Smooth muscle cell (in vitro differentiated cells): Measurements from ENCODE around the gene STOX2. TPM values are rescaled to one million over a fixed set of nuclear protein-coding genes. Genes with fewer than 3 reads are reported as not detected.
A peak's percentile ranks its signal among the peaks of the same experiment; 100 is the strongest.

Source experiments
- DNase-seq: peaks from one replicate; lab custom pipeline; 2025; ENCODE audit not compliant: unreplicated experiment; lab: John Stamatoyannopoulos, UW
- H2AFZ ChIP-seq: fragments of 200-600 bp; sonication (generic); 2 replicates; pipeline ENCODE4 v1.6.0; 2016; ENCODE audit warnings: antibody characterized with exemption, low read depth, mild to moderate bottlenecking
- H3F3A ChIP-seq: fragments of 200-600 bp; sonication (generic); 2 replicates; pipeline ENCODE4 v1.6.0; 2017; ENCODE audit warnings: antibody characterized with exemption, low read depth
- H3K27ac ChIP-seq: fragments of 200-600 bp; sonication (generic); 2 replicates; pipeline ENCODE4 v1.5.1; 2016; ENCODE audit warnings: low read depth, mild to moderate bottlenecking
- H3K27me3 ChIP-seq: fragments of 200-600 bp; sonication (generic); 2 replicates; pipeline ENCODE4 v1.6.1; 2016; ENCODE audit warnings: low read depth, mild to moderate bottlenecking
- H3K36me3 ChIP-seq: fragments of 200-600 bp; sonication (generic); 2 replicates; pipeline ENCODE4 v1.5.1; 2016; ENCODE audit warnings: low read depth
- H3K4me1 ChIP-seq: fragments of 200-600 bp; sonication (generic); 2 replicates; pipeline ENCODE4 v1.5.1; 2016; ENCODE audit warnings: low read depth
- H3K4me2 ChIP-seq: fragments of 200-600 bp; sonication (generic); 2 replicates; pipeline ENCODE4 v1.6.0; 2016; ENCODE audit warnings: mild to moderate bottlenecking
- H3K4me3 ChIP-seq: fragments of 200-600 bp; sonication (generic); 2 replicates; pipeline ENCODE4 v1.5.1; 2016; ENCODE audit warnings: mild to moderate bottlenecking
- H3K79me2 ChIP-seq: fragments of 200-600 bp; sonication (generic); 2 replicates; pipeline ENCODE4 v1.6.0; 2016; ENCODE audit warnings: low read depth, mild to moderate bottlenecking
- H3K9ac ChIP-seq: fragments of 200-600 bp; sonication (generic); 2 replicates; pipeline ENCODE4 v1.6.0; 2016; ENCODE audit warnings: low read depth
- H3K9me3 ChIP-seq: fragments of 200-600 bp; sonication (generic); replicated peaks from 2 replicates; pipeline ENCODE4 v1.5.1; 2016; ENCODE audit warnings: low read depth
- H4K20me1 ChIP-seq: fragments of 200-600 bp; sonication (generic); 2 replicates; pipeline ENCODE4 v1.6.0; 2016; ENCODE audit warnings: low read depth
- CTCF ChIP-seq: fragments of 200-600 bp; sonication (generic); IDR thresholded peaks from 2 replicates; pipeline ENCODE4 v1.5.1; 2017; ENCODE audit warnings: borderline replicate concordance, mild to moderate bottlenecking, antibody characterized with exemption; ENCODE audit not compliant: insufficient read depth, poor library complexity, severe bottlenecking
- WGBS: methylation state at CpG from one replicate; pipeline ENCODE4 v1.1.7; 2016; ENCODE audit warnings: low lambda C conversion rate; 5-methylcytosine and 5-hydroxymethylcytosine counted together
- polyA plus RNA-seq: library from polyadenylated mRNA; unstranded; fragments of >200 nt; fragmentation: Nextera tagmentation; extraction: Ambion mirVana; gene quantifications from 2 replicates; pipeline ENCODE4 v1.2.1, GENCODE V29; 2016
- total RNA-seq: library from RNA; depleted of rRNA; stranded (reverse); fragments of >200 nt; gene quantifications from 2 replicates; pipeline ENCODE4 v1.2.3, GENCODE V29; 2014

Gene STOX2
- total and polyA plus RNA-seq, 2 experiments from 2014 or later: 1.3 to 4.2 TPM

DNA sequence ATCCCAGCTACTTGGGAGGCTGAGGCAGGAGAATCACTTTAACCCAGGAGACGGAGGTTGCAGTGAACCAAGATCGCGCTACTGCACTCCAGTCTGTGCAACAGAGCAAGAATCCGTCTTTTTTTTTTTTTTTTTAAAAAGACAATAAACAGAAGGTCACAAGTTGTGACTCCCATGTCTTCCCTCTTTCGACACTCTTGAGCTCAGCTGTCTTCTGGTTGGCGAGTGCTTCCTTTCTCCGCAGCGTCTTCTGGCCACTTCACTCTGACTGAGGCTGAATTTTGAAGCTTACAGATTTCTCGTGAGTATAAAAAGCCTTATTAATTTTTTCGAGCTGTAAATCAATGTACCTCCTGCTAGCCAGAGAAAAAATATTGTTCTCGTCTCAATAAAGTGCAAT is 124.9 kb downstream of the STOX2 start:
- no peaks in the 10 kb centered on the region for H4K20me1 ChIP-seq
- WGBS: 83% methylated on average over 11 of the region's 11 CpGs
- H3K9me3 ChIP-seq: no peaks in the 10 kb centered on the region
- H3K4me3 ChIP-seq: no peak overlapping the region
- H3F3A ChIP-seq: no peaks in the 10 kb centered on the region
- H3K79me2 ChIP-seq: no peaks in the 10 kb centered on the region
- no peak overlapping the region for H3K9ac ChIP-seq
- H3K27ac ChIP-seq: no peak overlapping the region
- H3K4me1 ChIP-seq: no peaks in the 10 kb centered on the region
- no peak overlapping the region for H3K4me2 ChIP-seq
- H2AFZ ChIP-seq: no peak overlapping the region
- no peaks in the 10 kb centered on the region for H3K36me3 ChIP-seq
- TF ChIP-seq CTCF: no peak
- DNase-seq: no peak
- H3K27me3 ChIP-seq: no peaks in the 10 kb centered on the region

GRCh38 chr4:184030764-184031163 is 125.7 kb downstream of the STOX2 start:
- no peaks in the 10 kb centered on the region for H3K4me1 ChIP-seq
- H3K27me3 ChIP-seq: no peaks in the 10 kb centered on the region
- H3K27ac ChIP-seq: no peak overlapping the region
- WGBS: 83% methylated on average over 1 of the region's 1 CpG
- H4K20me1 ChIP-seq: no peaks in the 10 kb centered on the region
- no peaks in the 10 kb centered on the region for H3K36me3 ChIP-seq
- no peak overlapping the region for H3K4me3 ChIP-seq
- DNase-seq: no peak
- no peaks in the 10 kb centered on the region for H3F3A ChIP-seq
- H2AFZ ChIP-seq: no peak overlapping the region
- no peak overlapping the region for H3K9ac ChIP-seq
- no peak for TF ChIP-seq CTCF
- no peaks in the 10 kb centered on the region for H3K9me3 ChIP-seq
- no peak overlapping the region for H3K4me2 ChIP-seq
- H3K79me2 ChIP-seq: no peaks in the 10 kb centered on the region

DNA sequence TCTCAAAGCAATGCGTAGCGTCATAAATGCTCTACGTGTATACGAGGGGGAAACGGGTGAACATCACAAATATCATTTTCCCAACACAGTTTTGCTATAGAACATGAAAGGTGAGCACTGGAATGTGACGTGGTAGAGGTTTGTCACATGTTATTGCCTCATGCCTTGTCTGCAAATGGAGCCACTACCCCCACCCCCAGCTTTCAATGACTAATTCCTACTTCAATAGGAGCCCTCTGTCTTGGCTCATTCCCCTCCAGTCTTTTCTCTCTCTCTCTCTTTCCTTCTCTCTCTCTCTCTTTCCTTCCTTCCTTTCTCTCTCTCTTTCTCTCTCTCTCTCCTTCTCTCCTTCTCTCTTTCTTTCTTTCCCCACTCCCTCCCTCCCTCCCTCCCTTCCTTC is 127.0 kb downstream of the STOX2 start:
- 89% methylated on average over 6 of the region's 6 CpGs for WGBS
- no peak overlapping the region for H3K27ac ChIP-seq
- no peaks in the 10 kb centered on the region for H3K9me3 ChIP-seq
- H3K27me3 ChIP-seq: no peaks in the 10 kb centered on the region
- H2AFZ ChIP-seq: no peak overlapping the region
- H3K4me1 ChIP-seq: no peaks in the 10 kb centered on the region
- TF ChIP-seq CTCF: no peak
- H3K4me3 ChIP-seq: no peak overlapping the region
- no peaks in the 10 kb centered on the region for H3F3A ChIP-seq
- H3K4me2 ChIP-seq: no peak overlapping the region
- H3K36me3 ChIP-seq: no peaks in the 10 kb centered on the region
- no peaks in the 10 kb centered on the region for H4K20me1 ChIP-seq
- no peak overlapping the region for H3K9ac ChIP-seq
- no peak for DNase-seq
- no peaks in the 10 kb centered on the region for H3K79me2 ChIP-seq

GRCh38 chr4:184039963-184040383 is 134.9 kb downstream of the STOX2 start:
- no peak overlapping the region for H3K9ac ChIP-seq
- peak overlapping the region; percentile 52 for H3K4me2 ChIP-seq
- no peak for DNase-seq
- no peaks in the 10 kb centered on the region for H3K27me3 ChIP-seq
- WGBS: 53% methylated on average over 22 of the region's 22 CpGs
- peaks cover under 1% of the 10 kb centered on the region for H3K9me3 ChIP-seq
- no peak for TF ChIP-seq CTCF
- no peaks in the 10 kb centered on the region for H3K36me3 ChIP-seq
- no peaks in the 10 kb centered on the region for H3F3A ChIP-seq
- H3K4me3 ChIP-seq: no peak overlapping the region
- no peaks in the 10 kb centered on the region for H4K20me1 ChIP-seq
- no peak overlapping the region for H3K27ac ChIP-seq
- H3K4me1 ChIP-seq: no peaks in the 10 kb centered on the region
- no peak overlapping the region for H2AFZ ChIP-seq
- H3K79me2 ChIP-seq: no peaks in the 10 kb centered on the region
